DND-41 (cell line): ENCODE results near the gene USP34.

Experiments used
- ATAC-seq: fragments of 200-7000 bp; cut with Tn5 transposase; 3 replicates; pipeline ENCODE4 v1.9.1; 2021; ENCODE audit warnings: low read depth; ENCODE audit not compliant: insufficient read depth
- DNase-seq: peaks from one replicate; pipeline ENCODE4 v3.0.0-alpha.2; 2020
- H2AFZ ChIP-seq: 2 replicates; pipeline ENCODE4 v1.6.0; 2012; ENCODE audit warnings: low read depth, low read length
- H3K27ac ChIP-seq: 2 replicates; pipeline ENCODE4 v1.5.1; 2012; ENCODE audit warnings: low read length, inconsistent platforms
- H3K27me3 ChIP-seq: fragments of 200-600 bp; sonication (generic); 2 replicates; pipeline ENCODE4 v1.6.0; 2012; ENCODE audit warnings: low read length, mild to moderate bottlenecking, inconsistent platforms; ENCODE audit not compliant: insufficient read depth, poor library complexity
- H3K36me3 ChIP-seq: 2 replicates; pipeline ENCODE4 v1.5.1; 2012; ENCODE audit warnings: low read length, inconsistent platforms; ENCODE audit not compliant: insufficient read depth
- H3K4me1 ChIP-seq: 2 replicates; pipeline ENCODE4 v1.5.1; 2012; ENCODE audit warnings: mild to moderate bottlenecking, low read length; ENCODE audit not compliant: insufficient read depth
- H3K4me2 ChIP-seq: 2 replicates; pipeline ENCODE4 v1.6.0; 2012; ENCODE audit warnings: mild to moderate bottlenecking, moderate library complexity, low read length, inconsistent platforms; ENCODE audit not compliant: insufficient read depth
- H3K4me3 ChIP-seq, 2 experiments: fragments of 200-600 bp in 1 of 2; shearing (Covaris generic) in 1 of 2; 2 replicates each; pipeline ENCODE4 v1.5.1; 2012 to 2016; ENCODE audit warnings: inconsistent platforms in 2 of 2, low read length in 2 of 2, mild to moderate bottlenecking in 2 of 2, low read depth in 1 of 2, moderate library complexity in 1 of 2
- H3K79me2 ChIP-seq: 2 replicates; pipeline ENCODE4 v1.6.0; 2012; ENCODE audit warnings: low read length, inconsistent platforms; ENCODE audit not compliant: insufficient read depth
- H3K9ac ChIP-seq: 2 replicates; pipeline ENCODE4 v1.6.0; 2012; ENCODE audit warnings: low read depth, mild to moderate bottlenecking, inconsistent platforms, low read length, moderate library complexity
- H3K9me3 ChIP-seq: 2 replicates; pipeline ENCODE4 v1.5.1; 2012; ENCODE audit warnings: low read length, moderate library complexity, mild to moderate bottlenecking, inconsistent platforms; ENCODE audit not compliant: insufficient read depth, severe bottlenecking
- H4K20me1 ChIP-seq: 2 replicates; pipeline ENCODE4 v1.6.0; 2012; ENCODE audit warnings: low read length; ENCODE audit not compliant: insufficient read depth
- CTCF ChIP-seq: IDR thresholded peaks from 2 replicates; pipeline ENCODE4 v1.5.1; 2012; ENCODE audit warnings: borderline replicate concordance, low read length, moderate library complexity, mild to moderate bottlenecking; ENCODE audit not compliant: poor library complexity, severe bottlenecking; ENCODE audit errors: extremely low read depth
- EZH2 ChIP-seq: IDR thresholded peaks from 3 replicates; pipeline ENCODE4 v1.6.1; 2012; ENCODE audit warnings: borderline replicate concordance, low read depth, mild to moderate bottlenecking, moderate library complexity, low read length, inconsistent platforms; ENCODE audit not compliant: severe bottlenecking

USP34 gene

GRCh38 chr2:61510674-61511671, 40.1 kb upstream of the USP34 start:
- H3K9ac ChIP-seq: no peak overlapping the region
- H3K9me3 ChIP-seq: no peaks in the 10 kb centered on the region
- H3K36me3 ChIP-seq: peaks cover 95% of the 10 kb centered on the region
- peaks cover 100% of the 10 kb centered on the region for H3K79me2 ChIP-seq
- no peak overlapping the region for H3K4me2 ChIP-seq
- TF ChIP-seq EZH2 (no peak), CTCF (no peak)
- H3K27me3 ChIP-seq: no peaks in the 10 kb centered on the region
- H3K4me3 ChIP-seq: no peak overlapping the region
- no peak for DNase-seq
- peaks cover 87% of the 10 kb centered on the region for H4K20me1 ChIP-seq
- H2AFZ ChIP-seq: no peak overlapping the region
- H3K4me1 ChIP-seq: no peaks in the 10 kb centered on the region
- no peak overlapping the region for H3K27ac ChIP-seq
- ATAC-seq: no peak

GRCh38 chr2:61504949-61505348, 34.1 kb upstream of the USP34 start:
- ATAC-seq (no peak), DNase-seq (no peak)
- Histone ChIP-seq H3K4me2 (no peak overlapping the region), H4K20me1 (peaks cover 72% of the 10 kb centered on the region), H3K4me3 (no peak overlapping the region), H3K79me2 (peaks cover 98% of the 10 kb centered on the region), H2AFZ (no peak overlapping the region), H3K9me3 (no peaks in the 10 kb centered on the region), H3K9ac (no peak overlapping the region), H3K4me1 (no peaks in the 10 kb centered on the region), H3K36me3 (peaks cover 97% of the 10 kb centered on the region), H3K27me3 (no peaks in the 10 kb centered on the region), H3K27ac (no peak overlapping the region)
- TF ChIP-seq CTCF: no peak
- TF ChIP-seq EZH2: no peak

DNA sequence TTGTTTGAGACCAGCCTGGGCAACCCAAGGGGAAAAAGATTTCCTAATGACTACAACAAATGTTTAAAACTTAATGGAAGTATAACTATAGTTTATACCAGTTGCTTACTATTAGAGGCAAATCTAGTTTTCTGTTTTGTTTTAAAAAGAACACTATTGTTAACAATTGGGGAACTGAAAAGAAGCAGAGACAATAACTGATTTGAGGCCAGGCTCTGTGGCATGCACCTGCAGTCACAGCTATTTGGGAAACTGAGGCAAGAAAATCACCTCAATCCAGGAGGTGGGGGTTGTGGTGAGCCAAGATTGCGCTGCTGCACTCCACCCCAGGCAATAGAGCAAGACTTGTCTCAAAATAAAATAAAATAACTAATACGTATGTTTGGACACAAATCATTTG, 28.2 kb upstream of the USP34 start:
- no peak for ATAC-seq
- H3K9me3 ChIP-seq: no peaks in the 10 kb centered on the region
- H3K4me1 ChIP-seq: no peaks in the 10 kb centered on the region
- H3K79me2 ChIP-seq: peaks cover 90% of the 10 kb centered on the region
- DNase-seq: no peak
- H3K36me3 ChIP-seq: peaks cover 97% of the 10 kb centered on the region
- peaks cover 35% of the 10 kb centered on the region for H4K20me1 ChIP-seq
- TF ChIP-seq CTCF (no peak), EZH2 (no peak)
- H2AFZ ChIP-seq: no peak overlapping the region
- no peaks in the 10 kb centered on the region for H3K27me3 ChIP-seq
- no peak overlapping the region for H3K4me2 ChIP-seq
- H3K9ac ChIP-seq: no peak overlapping the region
- H3K27ac ChIP-seq: no peak overlapping the region
- no peak overlapping the region for H3K4me3 ChIP-seq
